Heart left ventricle (tissue), 13 donors: Measurements from ENCODE around the gene KRTAP10-7.

Experiments
- POLR2A ChIP-seq, 2 donors: fragments of 450-650 bp; IDR thresholded peaks; one replicate each; pipeline ENCODE4 v1.6.1; 2017; ENCODE audit warnings: antibody characterized with exemption in 2 of 2, mild to moderate bottlenecking in 2 of 2, moderate library complexity in 2 of 2
- TF ChIP-seq, protein P1 (sequence below), 12 donors: fragments of 200-600 bp; sonication (generic) in 4 of 12; IDR thresholded peaks; one replicate each; pipeline versions ENCODE4 v1.5.0 to v1.8.0; 2018 to 2022; ENCODE audit warnings: antibody characterized with exemption in 12 of 12, mild to moderate bottlenecking in 5 of 12
- donor health status: ischemic (EF 13 %, LVEDD 7.1; RV severe dilation, severe dysfunction).
- donor health status: DM: no; HTN: yes; CAD: no.
- donor health status: DM: no; HTN: no; CAD: no.
- donor health status: ischemic (EF 25% LVEDD 6.9; RV normal size, moderate dysfunction).
- donor health status: ischemic (EF 25% LVEDD 5.7; RV mildly dilated, moderate dysfunction).
- donor health status: ischemic (EF 35%, LVEDD 5.7; RV mildly dilated, moderate dysfunction).
- donor health status: nonischemic (EF 11% LVEDD 7.7; RV severe dilation, severe dysfunction).
- donor health status: DM: yes; HTN: yes; CAD: no.
- donor health status: PGD.
- donor health status: ischemic (EF 29% LVEDD 5.4; RV normal size, mild dysfunction).
- donor health status: nonischemic (EF 23%, LVEDD 6.1; RV moderate dilation, normal function).

DNA sequence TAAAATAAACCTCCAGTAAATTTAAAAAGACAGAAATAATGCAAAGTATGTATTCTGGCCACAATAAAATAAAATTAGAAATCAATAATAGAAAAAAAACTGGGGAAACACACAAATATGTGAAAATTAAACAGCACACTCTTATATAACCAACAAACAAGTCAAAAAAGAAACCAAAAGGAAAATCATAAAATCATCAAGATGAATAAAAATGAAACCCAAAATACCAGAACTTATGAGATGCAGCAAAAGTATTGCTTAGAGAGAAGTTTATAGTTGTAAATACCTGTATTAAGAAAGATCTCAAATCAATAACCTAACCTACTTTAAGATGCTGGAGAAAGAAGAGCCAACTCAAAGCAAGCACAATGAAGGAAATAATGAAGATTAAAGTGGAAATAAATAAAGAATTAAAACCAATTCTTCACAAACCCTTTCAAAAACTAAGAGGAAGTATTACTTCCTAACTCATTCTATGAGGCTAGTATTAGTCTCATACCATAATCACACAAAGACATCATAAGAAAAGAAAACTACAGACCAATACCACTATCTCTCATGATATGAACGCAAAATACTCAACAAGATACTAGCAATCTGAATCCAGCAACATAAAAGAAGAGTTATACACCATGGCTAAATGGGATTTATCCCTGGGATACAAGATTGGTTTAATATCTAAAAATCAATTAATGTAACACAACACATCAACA, 35.4 kb upstream of the KRTAP10-7 start:
- TF ChIP-seq, protein P1, sequence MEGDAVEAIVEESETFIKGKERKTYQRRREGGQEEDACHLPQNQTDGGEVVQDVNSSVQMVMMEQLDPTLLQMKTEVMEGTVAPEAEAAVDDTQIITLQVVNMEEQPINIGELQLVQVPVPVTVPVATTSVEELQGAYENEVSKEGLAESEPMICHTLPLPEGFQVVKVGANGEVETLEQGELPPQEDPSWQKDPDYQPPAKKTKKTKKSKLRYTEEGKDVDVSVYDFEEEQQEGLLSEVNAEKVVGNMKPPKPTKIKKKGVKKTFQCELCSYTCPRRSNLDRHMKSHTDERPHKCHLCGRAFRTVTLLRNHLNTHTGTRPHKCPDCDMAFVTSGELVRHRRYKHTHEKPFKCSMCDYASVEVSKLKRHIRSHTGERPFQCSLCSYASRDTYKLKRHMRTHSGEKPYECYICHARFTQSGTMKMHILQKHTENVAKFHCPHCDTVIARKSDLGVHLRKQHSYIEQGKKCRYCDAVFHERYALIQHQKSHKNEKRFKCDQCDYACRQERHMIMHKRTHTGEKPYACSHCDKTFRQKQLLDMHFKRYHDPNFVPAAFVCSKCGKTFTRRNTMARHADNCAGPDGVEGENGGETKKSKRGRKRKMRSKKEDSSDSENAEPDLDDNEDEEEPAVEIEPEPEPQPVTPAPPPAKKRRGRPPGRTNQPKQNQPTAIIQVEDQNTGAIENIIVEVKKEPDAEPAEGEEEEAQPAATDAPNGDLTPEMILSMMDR (IDR thresholded peaks at IDR 0.05): no peak
- TF ChIP-seq POLR2A (IDR thresholded peaks at IDR 0.05): no peak
